SK-MEL-5 (cell line): Measurements from ENCODE around the gene MAP3K4. TPM values are rescaled to one million over a fixed set of nuclear protein-coding genes. Genes with fewer than 3 reads are reported as not detected.
"Not testable (repeated sequence)": the region's sequence is repeated elsewhere in the genome, so short reads cannot be mapped to it uniquely, and the experiment has no call there.

Experiments used
- DNase-seq: peaks from one replicate; pipeline ENCODE4 v3.0.0-alpha.2; 2016; ENCODE audit warnings: low read depth, low spot score
- in situ Hi-C: cut with HindIII; loops from 2 replicates; pipeline ENCODE4 v1.10.0; 2016; ENCODE audit warnings: low sequenced_read_pairs, high pct_unique_total_duplicates, low pct_unique_long_range_greater_than_20kb
- total RNA-seq: library from RNA; depleted of rRNA; stranded (reverse); fragments of >200 nt; shearing (Covaris generic); gene quantifications from 2 replicates; pipeline ENCODE4 v1.2.3, GENCODE V29; 2014

The MAP3K4 gene
- total RNA-seq, 1 experiment from 2014 or later = 14.6 TPM

- in situ Hi-C loops = no loop called here
Observed at GRCh38 chr6:161117308-161117707, 125.7 kb downstream of the MAP3K4 start.

GRCh38 chr6:161117942-161118341, 126.4 kb downstream of the MAP3K4 start:
- in situ Hi-C loops = no loop called here
- DNase-seq = no peak

More at GRCh38 chr6:161117308-161117707, 125.7 kb downstream of the MAP3K4 start:
- no peak for DNase-seq

GRCh38 chr6:161123319-161123718, 131.8 kb downstream of the MAP3K4 start:
- DNase-seq, in situ Hi-C loops: not testable (repeated sequence)

- DNase-seq = no peak
- in situ Hi-C loops = no loop called here
Observed at GRCh38 chr6:161125591-161125990, 134.0 kb downstream of the MAP3K4 start.

GRCh38 chr6:161127071-161127740, 135.6 kb downstream of the MAP3K4 start:
- in situ Hi-C loops = no loop called here
- no peak for DNase-seq

- in situ Hi-C loops = no loop called here
- no peak for DNase-seq
Observed at GRCh38 chr6:161128230-161128629, 136.7 kb downstream of the MAP3K4 start.

- in situ Hi-C loops = no loop called here
- no peak for DNase-seq
Observed at GRCh38 chr6:161128680-161129196, 137.2 kb downstream of the MAP3K4 start.

GRCh38 chr6:161130541-161130940, 139.0 kb downstream of the MAP3K4 start:
- no peak for DNase-seq
- in situ Hi-C loops = no loop called here

GRCh38 chr6:161130967-161131766, 139.6 kb downstream of the MAP3K4 start:
- DNase-seq = no peak
- in situ Hi-C loops = no loop called here

- no peak for DNase-seq
- in situ Hi-C loops = no loop called here
Observed at GRCh38 chr6:161132384-161132783, 140.8 kb downstream of the MAP3K4 start.

GRCh38 chr6:161133963-161134362, 142.4 kb downstream of the MAP3K4 start:
- no peak for DNase-seq

GRCh38 chr6:161134550-161135298, 143.2 kb downstream of the MAP3K4 start:
- in situ Hi-C loops = no loop called here
- DNase-seq = no peak

More at GRCh38 chr6:161133963-161134362, 142.4 kb downstream of the MAP3K4 start:
- in situ Hi-C loops = no loop called here

GRCh38 chr6:161135695-161136591, 144.4 kb downstream of the MAP3K4 start:
- DNase-seq = no peak
- in situ Hi-C loops = no loop called here

- in situ Hi-C loops = no loop called here
- DNase-seq = no peak
Observed at GRCh38 chr6:161136655-161137054, 145.1 kb downstream of the MAP3K4 start.

GRCh38 chr6:161137320-161137719, 145.8 kb downstream of the MAP3K4 start:
- in situ Hi-C loops = no loop called here
- no peak for DNase-seq

GRCh38 chr6:161137839-161138542, 146.4 kb downstream of the MAP3K4 start:
- in situ Hi-C loops = no loop called here
- no peak for DNase-seq
